Astrocyte (in vitro differentiated cells and primary cell): ENCODE measurements around the gene TAS2R5. TPM values are rescaled to one million over a fixed set of nuclear protein-coding genes. Genes with fewer than 3 reads are reported as not detected.
A peak's percentile ranks its signal among the peaks of the same experiment; 100 is the strongest.

Experiments used
- DNase-seq: peaks from one replicate; pipeline ENCODE4 v3.0.0-alpha.2; 2010; ENCODE audit warnings: low read depth
- FAIRE-seq: peaks from 2 replicates; lab custom pipeline; 2011; peaks lifted over from hg19 to GRCh38; lab: Jason Lieb, UNC
- H2AFZ ChIP-seq: 2 replicates; pipeline ENCODE4 v1.6.0; 2012; ENCODE audit warnings: low read depth, low read length, inconsistent platforms
- H3K27ac ChIP-seq: 2 replicates; pipeline ENCODE4 v1.5.1; 2011; ENCODE audit warnings: low read depth, low read length, inconsistent platforms
- H3K27me3 ChIP-seq: 2 replicates; pipeline ENCODE4 v1.6.0; 2011; ENCODE audit warnings: low read length, inconsistent platforms; ENCODE audit not compliant: insufficient read depth
- H3K36me3 ChIP-seq: 2 replicates; pipeline ENCODE4 v1.5.1; 2011; ENCODE audit warnings: low read length, inconsistent platforms; ENCODE audit not compliant: insufficient read depth
- H3K4me1 ChIP-seq: 2 replicates; pipeline ENCODE4 v1.5.1; 2011; ENCODE audit warnings: low read length, inconsistent platforms; ENCODE audit not compliant: insufficient read depth
- H3K4me2 ChIP-seq: 2 replicates; pipeline ENCODE4 v1.6.0; 2012; ENCODE audit warnings: low read length, inconsistent platforms
- H3K4me3 ChIP-seq: 2 replicates; pipeline ENCODE4 v1.5.1; 2011; ENCODE audit warnings: low read depth, mild to moderate bottlenecking, low read length, inconsistent platforms; ENCODE audit not compliant: insufficient read depth
- H3K79me2 ChIP-seq: 2 replicates; pipeline ENCODE4 v1.6.0; 2012; ENCODE audit warnings: mild to moderate bottlenecking, low read length, inconsistent platforms; ENCODE audit not compliant: insufficient read depth
- H3K9ac ChIP-seq: 2 replicates; pipeline ENCODE4 v1.6.0; 2012; ENCODE audit warnings: mild to moderate bottlenecking, low read length, inconsistent platforms
- H3K9me3 ChIP-seq: 2 replicates; pipeline ENCODE4 v1.5.1; 2012; ENCODE audit warnings: low read depth, mild to moderate bottlenecking, low read length, inconsistent platforms; ENCODE audit not compliant: insufficient read depth
- H4K20me1 ChIP-seq: 2 replicates; pipeline ENCODE4 v1.6.0; 2012; ENCODE audit warnings: low read length, inconsistent platforms; ENCODE audit not compliant: insufficient read depth
- H3K27ac Mint-ChIP-seq: one replicate; pipeline ENCODE4 v1.8.0; 2021; ENCODE audit warnings: mild to moderate bottlenecking, mixed read lengths; ENCODE audit not compliant: unreplicated experiment
- H3K27me3 Mint-ChIP-seq: one replicate; pipeline ENCODE4 v1.8.0; 2021; ENCODE audit warnings: low read depth, mixed read lengths; ENCODE audit not compliant: unreplicated experiment
- H3K36me3 Mint-ChIP-seq: one replicate; pipeline ENCODE4 v1.8.0; 2021; ENCODE audit warnings: low read depth, mixed read lengths; ENCODE audit not compliant: unreplicated experiment
- H3K4me1 Mint-ChIP-seq: one replicate; pipeline ENCODE4 v1.8.0; 2021; ENCODE audit warnings: low read depth, mixed read lengths; ENCODE audit not compliant: unreplicated experiment
- H3K4me3 Mint-ChIP-seq: one replicate; pipeline ENCODE4 v1.8.0; 2021; ENCODE audit warnings: mild to moderate bottlenecking, moderate library complexity, mixed read lengths; ENCODE audit not compliant: unreplicated experiment
- H3K9me3 Mint-ChIP-seq: one replicate; pipeline ENCODE4 v1.8.0; 2021; ENCODE audit warnings: mild to moderate bottlenecking, mixed read lengths; ENCODE audit not compliant: unreplicated experiment
- CTCF ChIP-seq: IDR thresholded peaks from 2 replicates; pipeline ENCODE4 v1.5.1; 2011; ENCODE audit warnings: low read depth, mild to moderate bottlenecking, inconsistent platforms, low read length, moderate library complexity; ENCODE audit not compliant: insufficient read depth
- EZH2 ChIP-seq: IDR thresholded peaks from 2 replicates; pipeline ENCODE4 v1.6.1; 2012; ENCODE audit warnings: mild to moderate bottlenecking, low read length, inconsistent platforms; ENCODE audit not compliant: insufficient read depth
- total RNA-seq: library from RNA; stranded (reverse); gene quantifications from 2 replicates; pipeline ENCODE4 v1.2.1, GENCODE V29; 2021

The TAS2R5 gene
- total RNA-seq, 1 donor from 2014 or later = 1.5 TPM

- Mint-ChIP-seq H3K27me3 (no peaks in the 10 kb centered on the region), H3K4me1 (no peaks in the 10 kb centered on the region), H3K27ac (no peak within 1 kb of the TSS), H3K9me3 (peaks cover 13% of the 10 kb centered on the region), H3K36me3 (peaks cover 29% of the 10 kb centered on the region), H3K4me3 (no peak within 1 kb of the TSS)
- H3K27me3 ChIP-seq = no peaks in the 10 kb centered on the region
- no peak within 1 kb of the TSS for H2AFZ ChIP-seq
- TF ChIP-seq EZH2 = no peak
- no peak for TF ChIP-seq CTCF
- H4K20me1 ChIP-seq = no peaks in the 10 kb centered on the region
- no peaks in the 10 kb centered on the region for H3K9me3 ChIP-seq
- DNase-seq (no peak), FAIRE-seq (no peak)
- H3K4me3 ChIP-seq = no peak within 1 kb of the TSS
- H3K4me2 ChIP-seq = no peak within 1 kb of the TSS
- H3K79me2 ChIP-seq = no peaks in the 10 kb centered on the region
- H3K9ac ChIP-seq = no peak within 1 kb of the TSS
- no peak within 1 kb of the TSS for H3K27ac ChIP-seq
- peaks cover 2% of the 10 kb centered on the region for H3K36me3 ChIP-seq
- H3K4me1 ChIP-seq = no peaks in the 10 kb centered on the region
Measured at GRCh38 chr7:141776374-141776773, 13.6 kb upstream of the TAS2R5 start, which contains the start of gene TAS2R4. Gene TAS2R4, plus strand, starts transcription at chr7:141776674. Its CDS starts 1,815 bp downstream, at chr7:141778489.

DNA sequence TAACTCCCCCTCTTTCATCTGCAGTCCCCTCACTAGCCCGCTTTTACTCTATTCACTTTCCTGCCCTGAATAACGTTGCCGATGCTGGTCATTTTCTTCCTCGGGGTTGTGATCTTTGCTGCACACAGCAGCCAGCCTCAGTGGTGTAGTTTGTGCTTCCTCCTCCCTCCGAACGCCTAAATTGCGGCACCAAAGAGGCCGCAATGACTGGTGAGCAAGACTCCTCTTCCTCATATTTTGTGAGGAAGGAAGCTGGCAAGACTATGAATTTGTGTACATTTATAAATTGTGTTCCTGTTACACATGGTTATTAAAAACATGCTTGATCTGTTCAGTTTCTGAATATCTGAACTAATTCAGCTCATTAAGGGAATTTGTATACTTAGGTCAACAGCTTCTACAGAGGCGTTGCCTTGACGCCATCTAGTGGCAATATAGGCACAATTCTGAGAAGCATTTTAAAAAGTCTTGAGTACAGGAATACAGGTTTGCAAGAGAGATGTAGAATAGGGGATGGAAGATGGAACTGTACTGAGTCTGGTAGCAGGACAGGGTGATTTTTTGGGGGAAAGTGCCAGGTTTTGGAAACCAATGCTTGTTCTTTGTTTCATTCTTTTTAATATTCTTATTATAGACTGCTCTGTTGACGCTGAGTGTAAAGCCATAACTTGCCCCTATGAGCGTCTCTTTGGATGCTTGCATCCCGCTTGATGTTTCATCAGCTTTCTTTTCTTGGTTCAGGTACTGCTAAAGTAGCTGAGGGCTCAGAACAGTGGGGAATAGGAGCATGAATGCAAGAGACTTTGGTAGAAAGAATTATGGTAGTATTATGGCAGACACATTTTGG lies 4.1 kb upstream of the TAS2R5 start:
- peak; percentile 34 for DNase-seq
- FAIRE-seq = no peak

More for the DNA sequence above, 4.1 kb upstream of the TAS2R5 start:
- Mint-ChIP-seq H3K4me1 (no peaks in the 10 kb centered on the region), H3K9me3 (no peaks in the 10 kb centered on the region), H3K27ac (no peak overlapping the region), H3K36me3 (peaks cover 3% of the 10 kb centered on the region), H3K4me3 (no peak overlapping the region), H3K27me3 (no peaks in the 10 kb centered on the region)
- no peak overlapping the region for H3K27ac ChIP-seq
- TF ChIP-seq CTCF (peak; percentile 84), EZH2 (no peak)
- no peak overlapping the region for H3K4me3 ChIP-seq
- no peak overlapping the region for H3K9ac ChIP-seq
- H4K20me1 ChIP-seq = no peaks in the 10 kb centered on the region
- H2AFZ ChIP-seq = no peak overlapping the region
- H3K9me3 ChIP-seq = no peaks in the 10 kb centered on the region
- no peaks in the 10 kb centered on the region for H3K4me1 ChIP-seq
- no peaks in the 10 kb centered on the region for H3K36me3 ChIP-seq
- no peak overlapping the region for H3K4me2 ChIP-seq
- no peaks in the 10 kb centered on the region for H3K79me2 ChIP-seq
- H3K27me3 ChIP-seq = no peaks in the 10 kb centered on the region
